ENCODE data around the gene RAP1A.

Gene RAP1A

DNA sequence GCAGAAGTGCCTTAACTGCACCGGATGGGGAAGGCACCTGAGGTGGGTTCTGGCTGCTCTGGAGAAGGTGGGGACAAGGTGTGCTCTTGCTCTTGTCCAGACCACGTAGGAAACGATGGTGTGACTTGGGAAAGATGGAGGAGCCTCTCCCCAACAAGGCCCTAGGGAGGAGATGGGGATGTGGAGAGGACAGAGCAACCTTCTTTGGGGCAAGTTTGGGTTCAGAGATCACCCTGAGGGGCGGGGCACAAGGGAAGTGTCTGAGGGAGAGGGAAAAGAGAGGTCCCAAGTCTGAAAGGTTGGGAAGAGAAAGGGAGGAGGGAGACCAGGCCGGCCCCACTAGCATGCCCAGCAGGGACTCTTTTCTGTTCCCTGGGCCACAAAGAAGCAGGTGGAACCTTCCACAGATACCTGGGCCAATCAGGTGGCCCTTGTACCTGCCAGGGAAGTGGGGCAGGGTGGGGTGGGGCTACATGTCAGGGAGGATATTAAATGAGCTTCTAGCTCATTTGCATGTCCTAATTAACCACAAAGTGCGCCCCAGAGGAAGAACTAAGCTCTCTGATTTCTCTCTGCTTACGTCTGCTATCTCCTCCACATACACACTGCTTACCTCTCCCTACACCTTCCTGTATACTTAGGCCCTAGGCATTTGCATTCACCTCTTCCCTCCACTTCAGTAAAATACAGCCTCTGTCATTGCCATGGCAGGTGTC is 103.7 kb downstream of the RAP1A start:
- no peak for DNase-seq (ENCODE audit: extremely low spot score)
- CTCF ChIA-PET: no interaction called here
- TF ChIP-seq FOXA1 (IDR thresholded peaks at IDR 0.05) (no peak), ZNF384 (IDR thresholded peaks at IDR 0.05) (no peak), FOXK2 (IDR thresholded peaks at IDR 0.05) (no peak), ARNT (IDR thresholded peaks at IDR 0.05) (no peak), L3MBTL2 (conservative IDR thresholded peaks at IDR 0.05) (no peak), TARDBP (IDR thresholded peaks at IDR 0.05) (no peak), SUZ12 (IDR thresholded peaks at IDR 0.05) (no peak), HDGF (IDR thresholded peaks at IDR 0.05; ENCODE audit: borderline replicate concordance) (no peak), FOXM1 (IDR thresholded peaks at IDR 0.05; ENCODE audit: borderline replicate concordance) (no peak), NFRKB (IDR thresholded peaks at IDR 0.05) (no peak), CTBP1 (IDR thresholded peaks at IDR 0.05; ENCODE audit: borderline replicate concordance) (no peak), SP1 (IDR thresholded peaks at IDR 0.05) (no peak), ELF4 (IDR thresholded peaks at IDR 0.05) (no peak), BHLHE40 (IDR thresholded peaks at IDR 0.05; ENCODE audit: borderline replicate concordance) (no peak), LEF1 (IDR thresholded peaks at IDR 0.05; ENCODE audit: borderline replicate concordance) (no peak)
- TF ChIP-seq, protein P1, sequence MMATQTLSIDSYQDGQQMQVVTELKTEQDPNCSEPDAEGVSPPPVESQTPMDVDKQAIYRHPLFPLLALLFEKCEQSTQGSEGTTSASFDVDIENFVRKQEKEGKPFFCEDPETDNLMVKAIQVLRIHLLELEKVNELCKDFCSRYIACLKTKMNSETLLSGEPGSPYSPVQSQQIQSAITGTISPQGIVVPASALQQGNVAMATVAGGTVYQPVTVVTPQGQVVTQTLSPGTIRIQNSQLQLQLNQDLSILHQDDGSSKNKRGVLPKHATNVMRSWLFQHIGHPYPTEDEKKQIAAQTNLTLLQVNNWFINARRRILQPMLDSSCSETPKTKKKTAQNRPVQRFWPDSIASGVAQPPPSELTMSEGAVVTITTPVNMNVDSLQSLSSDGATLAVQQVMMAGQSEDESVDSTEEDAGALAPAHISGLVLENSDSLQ (IDR thresholded peaks at IDR 0.05): no peak
- POLR2A ChIA-PET: no interaction called here

DNA sequence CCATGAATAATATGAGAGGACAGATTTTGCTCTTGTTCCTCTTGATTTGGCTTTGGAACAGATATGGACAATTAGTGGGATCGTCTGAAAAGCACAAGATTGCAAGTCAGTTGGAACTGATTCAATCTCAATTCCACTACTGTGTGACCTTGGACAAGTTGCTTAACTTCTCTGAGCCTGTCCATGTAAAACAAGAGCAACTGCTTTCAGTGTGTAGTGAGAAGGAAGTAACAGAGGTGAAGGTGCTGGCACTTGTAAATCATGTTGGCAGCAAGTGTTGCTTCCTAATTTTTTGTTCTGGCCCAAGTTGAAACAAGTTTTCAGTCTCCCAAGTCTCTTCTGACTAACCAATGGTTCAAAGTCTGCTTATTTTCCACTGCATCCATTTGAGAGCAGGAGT is 104.3 kb downstream of the RAP1A start:
- ChIA-PET POLR2A (no interaction called here), CTCF (no interaction called here)
- no peak for DNase-seq (ENCODE audit: extremely low spot score)
- TF ChIP-seq SUZ12 (IDR thresholded peaks at IDR 0.05): no peak
- TF ChIP-seq LEF1 (IDR thresholded peaks at IDR 0.05; ENCODE audit: borderline replicate concordance): no peak

DNA sequence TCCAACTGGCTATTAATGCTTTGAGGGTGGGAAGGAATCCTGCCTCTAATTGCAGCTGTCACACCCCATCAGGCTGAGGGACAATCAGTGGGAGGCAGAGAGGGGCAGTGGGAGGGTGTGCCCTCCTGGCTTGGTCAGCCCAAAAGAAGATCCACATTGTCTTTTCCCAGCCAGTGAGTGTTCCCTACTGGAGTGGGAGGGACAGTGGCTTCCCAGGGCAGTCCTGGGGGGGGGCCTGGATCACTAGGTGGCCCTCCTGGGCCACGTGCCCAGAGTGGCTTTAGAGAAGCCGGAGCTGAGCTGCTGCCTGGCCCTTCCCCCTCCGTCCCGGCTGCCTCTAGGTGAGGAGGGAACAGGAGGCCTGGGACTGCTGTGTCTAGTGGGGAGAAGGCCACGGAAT is 105.6 kb downstream of the RAP1A start:
- ChIA-PET POLR2A (interaction anchor here (1.0 kb wide), 1 partner anchor 14 kb away, joined by 5 read pairs; the partner anchor contains the start of gene INKA2), CTCF (no interaction called here)
- TF ChIP-seq SP1 (IDR thresholded peaks at IDR 0.05) (no peak), ZNF384 (IDR thresholded peaks at IDR 0.05) (no peak), TARDBP (IDR thresholded peaks at IDR 0.05) (no peak), NFRKB (IDR thresholded peaks at IDR 0.05) (no peak), ELF4 (IDR thresholded peaks at IDR 0.05) (no peak), ARNT (IDR thresholded peaks at IDR 0.05) (no peak), FOXM1 (IDR thresholded peaks at IDR 0.05; ENCODE audit: borderline replicate concordance) (no peak)
- no peak for DNase-seq (ENCODE audit: extremely low spot score)

DNA sequence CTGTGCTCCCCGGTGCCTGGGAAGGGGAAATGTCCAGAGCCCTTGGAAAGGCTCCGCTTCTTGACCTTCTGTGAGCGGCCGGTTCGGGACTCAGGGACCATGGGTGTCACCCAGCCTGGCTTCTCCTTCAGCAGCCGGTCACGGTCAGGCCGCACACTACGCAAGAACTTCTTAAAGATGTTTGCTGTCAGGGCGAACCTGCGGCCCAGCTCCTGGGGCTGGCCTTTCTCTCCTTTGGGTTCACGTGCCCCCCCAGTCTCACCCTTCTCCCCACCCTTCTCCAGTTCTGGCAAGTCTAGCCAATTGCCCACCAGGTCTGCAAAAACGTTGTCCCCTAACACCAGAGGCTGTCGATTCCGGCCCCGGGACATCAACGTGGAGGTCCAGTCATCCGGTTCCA is 107.5 kb downstream of the RAP1A start:
- DNase-seq (ENCODE audit: extremely low spot score): no peak
- ChIA-PET CTCF (no interaction called here), POLR2A (interaction anchor here (1.3 kb wide), 1 partner anchor 28 kb away, joined by 4 read pairs; no protein-coding TSS in a partner anchor)
- no peak for TF ChIP-seq ZNF384 (IDR thresholded peaks at IDR 0.05)
- TF ChIP-seq, protein P1 (IDR thresholded peaks at IDR 0.05): no peak
- TF ChIP-seq LEF1 (IDR thresholded peaks at IDR 0.05; ENCODE audit: borderline replicate concordance): no peak
- TF ChIP-seq FOXA1 (IDR thresholded peaks at IDR 0.05): no peak
- no peak for TF ChIP-seq FOXK2 (IDR thresholded peaks at IDR 0.05)
- no peak for TF ChIP-seq BHLHE40 (IDR thresholded peaks at IDR 0.05; ENCODE audit: borderline replicate concordance)
- no peak for TF ChIP-seq TARDBP (IDR thresholded peaks at IDR 0.05)
- TF ChIP-seq FOXM1 (IDR thresholded peaks at IDR 0.05; ENCODE audit: borderline replicate concordance): no peak
- no peak for TF ChIP-seq ELF4 (IDR thresholded peaks at IDR 0.05)
- no peak for TF ChIP-seq SP1 (IDR thresholded peaks at IDR 0.05)
- no peak for TF ChIP-seq SUZ12 (IDR thresholded peaks at IDR 0.05)
- TF ChIP-seq ARNT (IDR thresholded peaks at IDR 0.05): no peak
- no peak for TF ChIP-seq HDGF (IDR thresholded peaks at IDR 0.05; ENCODE audit: borderline replicate concordance)

DNA sequence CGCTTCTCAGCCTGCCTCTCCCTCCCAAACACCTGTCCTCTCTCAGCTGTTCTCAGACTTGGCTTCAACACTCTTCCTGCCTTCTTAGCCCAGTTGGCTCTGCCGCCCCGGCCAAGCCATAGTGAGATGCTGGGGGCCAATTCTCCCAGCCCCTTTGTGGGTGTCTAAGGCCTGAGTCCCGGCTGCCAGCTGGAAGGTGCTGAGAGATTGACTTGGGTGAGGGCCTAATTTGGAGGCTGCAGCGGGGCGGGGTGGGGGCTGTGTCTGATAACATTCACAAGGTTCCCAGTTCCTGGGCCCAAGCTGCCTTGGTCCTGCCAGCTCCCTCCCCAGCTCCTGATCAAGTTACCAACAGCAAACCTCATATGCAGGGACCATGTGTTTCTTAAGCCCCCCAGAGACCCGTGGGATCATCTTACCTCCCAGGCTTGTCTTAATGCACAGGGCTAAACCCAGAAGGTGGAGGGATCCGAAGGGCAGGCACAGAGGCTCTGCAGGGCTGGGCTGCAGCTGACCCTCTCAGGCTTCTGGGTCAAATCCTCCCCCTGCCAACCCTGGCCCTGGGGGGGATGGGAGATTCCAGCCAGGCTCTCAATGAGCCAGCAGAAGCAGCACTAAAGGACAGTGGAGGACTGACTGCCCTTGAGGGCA is 109.8 kb downstream of the RAP1A start:
- POLR2A ChIA-PET: interaction anchor here (0.9 kb wide), 1 partner anchor 10 kb away, joined by 3 read pairs; the partner anchor contains the start of gene INKA2
- CTCF ChIA-PET: no interaction called here
- no peak for DNase-seq (ENCODE audit: extremely low spot score)
- TF ChIP-seq HDGF (IDR thresholded peaks at IDR 0.05; ENCODE audit: borderline replicate concordance): no peak
- no peak for TF ChIP-seq LEF1 (IDR thresholded peaks at IDR 0.05; ENCODE audit: borderline replicate concordance)
- TF ChIP-seq NFRKB (IDR thresholded peaks at IDR 0.05): no peak
- TF ChIP-seq, protein P1 (IDR thresholded peaks at IDR 0.05): no peak
- TF ChIP-seq FOXK2 (IDR thresholded peaks at IDR 0.05): no peak
- TF ChIP-seq SUZ12 (IDR thresholded peaks at IDR 0.05): no peak
- TF ChIP-seq ELF4 (IDR thresholded peaks at IDR 0.05): no peak
- TF ChIP-seq SP1 (IDR thresholded peaks at IDR 0.05): no peak
- no peak for TF ChIP-seq TARDBP (IDR thresholded peaks at IDR 0.05)
- TF ChIP-seq BHLHE40 (IDR thresholded peaks at IDR 0.05; ENCODE audit: borderline replicate concordance): no peak
- no peak for TF ChIP-seq ZNF384 (IDR thresholded peaks at IDR 0.05)
- TF ChIP-seq FOXA1 (IDR thresholded peaks at IDR 0.05): no peak
- no peak for TF ChIP-seq FOXM1 (IDR thresholded peaks at IDR 0.05; ENCODE audit: borderline replicate concordance)
- TF ChIP-seq CTBP1 (IDR thresholded peaks at IDR 0.05; ENCODE audit: borderline replicate concordance): no peak

Data from HEK293T (cell line).